Caco-2 (cell line): ENCODE results near the gene NEMP1. TPM values are rescaled to one million over a fixed set of nuclear protein-coding genes. Genes with fewer than 3 reads are reported as not detected.

Experiments
- BruUV-seq: library from RNA; stranded (reverse); fragments of 400-500 nt; replicated peaks from 2 replicates; lab custom pipeline; 2021; lab: Mats Ljungman, UMichigan
- CTCF ChIA-PET: fragments of 300-600 bp; sonication (Branson Sonifier 250); formaldehyde crosslinking; loops from one replicate; lab custom pipeline; 2022; ENCODE audit warnings: antibody characterized with exemption; lab: Charles Lee
- POLR2A ChIA-PET: fragments of 300-600 bp; sonication (Branson Sonifier 250); formaldehyde crosslinking; loops from one replicate; lab custom pipeline; 2022; ENCODE audit warnings: antibody characterized with exemption; lab: Charles Lee
- DNase-seq, 2 experiments: peaks; one replicate each; pipeline versions ENCODE4 v3.0.0 to v3.0.0-alpha.2; 2020 to 2022
- H3K27me3 ChIP-seq: replicated peaks from 2 replicates; pipeline ENCODE4 v1.6.0; 2011; ENCODE audit warnings: low read length; ENCODE audit not compliant: control insufficient read depth, insufficient read depth
- H3K36me3 ChIP-seq: 2 replicates; pipeline ENCODE4 v1.5.1; 2011; ENCODE audit warnings: low read length; ENCODE audit not compliant: control insufficient read depth, insufficient read depth
- H3K4me1 ChIP-seq: fragments of 250-450 bp; sonication (Bioruptor Pico); 2 replicates; pipeline ENCODE4 v1.5.1; 2020; ENCODE audit warnings: mild to moderate bottlenecking
- H3K4me3 ChIP-seq: 2 replicates; pipeline ENCODE4 v1.5.1; 2011; ENCODE audit warnings: low read depth, mild to moderate bottlenecking, control low read depth, low read length
- H3K9me3 ChIP-seq: fragments of 250-450 bp; sonication (Bioruptor Pico); 2 replicates; pipeline ENCODE4 v1.5.1; 2020; ENCODE audit warnings: mild to moderate bottlenecking, moderate library complexity
- H3K27ac Mint-ChIP-seq: one replicate; pipeline ENCODE4 v1.8.0; 2022; ENCODE audit warnings: mixed read lengths; ENCODE audit not compliant: unreplicated experiment
- H3K27me3 Mint-ChIP-seq: one replicate; pipeline ENCODE4 v1.8.0; 2022; ENCODE audit warnings: mixed read lengths; ENCODE audit not compliant: insufficient read depth, unreplicated experiment
- H3K36me3 Mint-ChIP-seq: one replicate; pipeline ENCODE4 v1.8.0; 2022; ENCODE audit warnings: mild to moderate bottlenecking, mixed read lengths; ENCODE audit not compliant: insufficient read depth, unreplicated experiment
- H3K4me1 Mint-ChIP-seq: one replicate; pipeline ENCODE4 v1.8.0; 2022; ENCODE audit warnings: low read depth, mixed read lengths; ENCODE audit not compliant: unreplicated experiment
- H3K4me3 Mint-ChIP-seq: one replicate; pipeline ENCODE4 v1.8.0; 2022; ENCODE audit warnings: mild to moderate bottlenecking, moderate library complexity, mixed read lengths; ENCODE audit not compliant: unreplicated experiment
- H3K9me3 Mint-ChIP-seq: one replicate; pipeline ENCODE4 v1.8.0; 2022; ENCODE audit warnings: mixed read lengths; ENCODE audit not compliant: unreplicated experiment
- intact Hi-C: fragments of 100-400 bp; cut with micrococcal nuclease; formaldehyde crosslinking; loops from one replicate; pipeline ENCODE4 v1.10.0; 2022; ENCODE audit not compliant: unreplicated experiment
- total RNA-seq: library from RNA; stranded (reverse); gene quantifications from 2 replicates; pipeline ENCODE4 v1.2.3, GENCODE V29; 2022
- TF ChIP-seq, protein P1 (sequence below), 2 experiments: fragments of 200-600 bp in 1 of 2; IDR thresholded peaks; 1 replicate in 1 of 2; 2 replicates in 1 of 2; pipeline versions ENCODE4 v1.5.1 to v1.8.0; 2011 to 2022; ENCODE audit warnings: antibody characterized with exemption in 1 of 2, control low read depth in 1 of 2, inconsistent platforms in 1 of 2, low read depth in 1 of 2, low read length in 1 of 2, mild to moderate bottlenecking in 1 of 2, moderate library complexity in 1 of 2; ENCODE audit not compliant: insufficient read depth in 1 of 2, severe bottlenecking in 1 of 2, unreplicated experiment in 1 of 2

The NEMP1 gene
- total RNA-seq, 1 experiment from 2014 or later = 40.1 TPM

GRCh38 chr12:57090924-57091637 lies 12.5 kb upstream of the NEMP1 start:
- Histone ChIP-seq H3K36me3 (peaks cover 9% of the 10 kb centered on the region), H3K4me1 (peaks cover 8% of the 10 kb centered on the region), H3K9me3 (no peaks in the 10 kb centered on the region), H3K27me3 (no peaks in the 10 kb centered on the region), H3K4me3 (peak overlapping the region; percentile 97; the same call in 1 of the 2 replicates)
- Mint-ChIP-seq H3K36me3 (peaks cover 49% of the 10 kb centered on the region), H3K4me1 (peaks cover 26% of the 10 kb centered on the region), H3K27ac (no peak overlapping the region), H3K9me3 (no peaks in the 10 kb centered on the region), H3K27me3 (no peaks in the 10 kb centered on the region), H3K4me3 (peak overlapping the region; percentile 15)
- no peak for DNase-seq
- intact Hi-C loops = no loop called here
- TF ChIP-seq, protein P1, sequence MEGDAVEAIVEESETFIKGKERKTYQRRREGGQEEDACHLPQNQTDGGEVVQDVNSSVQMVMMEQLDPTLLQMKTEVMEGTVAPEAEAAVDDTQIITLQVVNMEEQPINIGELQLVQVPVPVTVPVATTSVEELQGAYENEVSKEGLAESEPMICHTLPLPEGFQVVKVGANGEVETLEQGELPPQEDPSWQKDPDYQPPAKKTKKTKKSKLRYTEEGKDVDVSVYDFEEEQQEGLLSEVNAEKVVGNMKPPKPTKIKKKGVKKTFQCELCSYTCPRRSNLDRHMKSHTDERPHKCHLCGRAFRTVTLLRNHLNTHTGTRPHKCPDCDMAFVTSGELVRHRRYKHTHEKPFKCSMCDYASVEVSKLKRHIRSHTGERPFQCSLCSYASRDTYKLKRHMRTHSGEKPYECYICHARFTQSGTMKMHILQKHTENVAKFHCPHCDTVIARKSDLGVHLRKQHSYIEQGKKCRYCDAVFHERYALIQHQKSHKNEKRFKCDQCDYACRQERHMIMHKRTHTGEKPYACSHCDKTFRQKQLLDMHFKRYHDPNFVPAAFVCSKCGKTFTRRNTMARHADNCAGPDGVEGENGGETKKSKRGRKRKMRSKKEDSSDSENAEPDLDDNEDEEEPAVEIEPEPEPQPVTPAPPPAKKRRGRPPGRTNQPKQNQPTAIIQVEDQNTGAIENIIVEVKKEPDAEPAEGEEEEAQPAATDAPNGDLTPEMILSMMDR (IDR thresholded peaks at IDR 0.05; ENCODE audit: insufficient read depth in 1 of 2, low read depth in 1 of 2, low read length in 1 of 2, severe bottlenecking in 1 of 2, unreplicated experiment in 1 of 2) = no peak
- ChIA-PET CTCF (interaction anchor here (0.6 to 3.3 kb wide), 2 partner anchors 8 to 21 kb away, joined by 3 to 22 read pairs; partner anchors contain the start of gene STAT6), POLR2A (interaction anchor here (1.3 kb wide), 1 partner anchor 12 kb away, joined by 4 read pairs; the partner anchor contains the start of gene NEMP1)
- BruUV-seq = no TSS peak

DNA sequence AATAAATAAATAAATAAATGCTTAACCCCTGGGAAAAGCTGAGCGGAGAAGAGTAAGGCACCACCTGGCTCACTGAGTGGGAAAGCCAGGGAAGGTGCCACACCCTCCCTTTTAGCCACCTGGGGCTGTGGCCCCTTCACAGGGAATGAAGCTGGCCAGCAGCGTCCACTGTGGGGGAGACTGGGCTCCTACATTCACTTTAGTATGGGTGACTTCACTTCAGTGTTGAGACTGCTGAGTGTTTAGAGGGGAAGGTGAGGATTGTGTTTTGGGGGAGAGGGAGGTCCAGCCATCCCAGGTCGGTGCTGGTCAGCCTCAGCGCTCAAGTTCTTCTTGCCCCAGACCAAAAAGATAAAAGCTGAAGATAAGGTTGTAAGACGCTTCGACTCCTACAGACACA lies 11.9 kb upstream of the NEMP1 start:
- TF ChIP-seq, protein P1 (IDR thresholded peaks at IDR 0.05; ENCODE audit: insufficient read depth in 1 of 2, low read depth in 1 of 2, low read length in 1 of 2, severe bottlenecking in 1 of 2, unreplicated experiment in 1 of 2) = no peak
- peaks cover 45% of the 10 kb centered on the region for H3K36me3 Mint-ChIP-seq
- no peaks in the 10 kb centered on the region for H3K9me3 Mint-ChIP-seq
- Histone ChIP-seq H3K4me1 (peaks cover 14% of the 10 kb centered on the region), H3K36me3 (peaks cover 9% of the 10 kb centered on the region), H3K9me3 (no peaks in the 10 kb centered on the region), H3K27me3 (no peaks in the 10 kb centered on the region), H3K4me3 (peak overlapping the region; percentile 97; the same call in 1 of the 2 replicates)
- H3K27ac Mint-ChIP-seq = no peak overlapping the region
- no peak for DNase-seq
- ChIA-PET POLR2A (interaction anchor here (4.4 kb wide), 1 partner anchor 21 kb away, joined by 56 read pairs; the partner anchor contains the start of gene STAT6), CTCF (interaction anchor here (0.7 to 4.4 kb wide), 3 partner anchors 12 to 21 kb away, joined by 3 to 24 read pairs (median 12); partner anchors contain the start of genes NEMP1 and STAT6)
- H3K27me3 Mint-ChIP-seq = no peaks in the 10 kb centered on the region
- peak overlapping the region; percentile 15 for H3K4me3 Mint-ChIP-seq
- no TSS peak for BruUV-seq
- peaks cover 32% of the 10 kb centered on the region for H3K4me1 Mint-ChIP-seq
- intact Hi-C loops = no loop called here
